ENCODE data around the gene MIEF2.
A peak's percentile ranks its signal among the peaks of the same experiment; 100 is the strongest.
"Not testable (repeated sequence)": the region's sequence is repeated elsewhere in the genome, so short reads cannot be mapped to it uniquely, and the experiment has no call there.

Gene MIEF2

DNA sequence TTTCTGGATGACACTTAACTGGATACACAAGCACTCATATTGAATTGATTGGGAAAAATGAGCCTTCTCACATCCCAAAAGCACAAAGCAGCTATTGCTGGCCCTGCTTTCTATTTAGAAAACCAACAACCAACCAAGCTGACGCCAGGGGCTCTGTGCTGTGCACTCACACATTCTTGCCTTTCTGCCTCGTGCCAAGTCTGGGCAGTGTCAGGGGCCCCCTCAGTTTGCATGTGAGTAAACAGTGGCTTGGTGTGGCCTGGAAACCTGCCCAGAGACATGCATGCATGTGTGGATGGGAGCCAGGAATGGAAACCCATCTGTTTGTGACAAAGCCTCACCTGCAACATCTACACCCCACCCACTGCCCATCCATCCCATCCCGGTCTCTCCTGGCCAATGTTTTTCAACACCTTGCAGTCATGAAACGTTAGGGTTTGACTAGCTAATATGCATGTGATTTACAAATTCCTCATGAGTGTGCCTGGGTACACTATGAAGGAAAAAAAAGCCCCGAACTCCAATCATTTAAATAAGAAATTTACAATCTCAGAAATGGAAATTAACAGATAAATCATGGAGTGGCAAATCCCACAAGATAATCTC is 20.4 kb downstream of the MIEF2 start:
- TF ChIP-seq PAX5 (IDR thresholded peaks at IDR 0.05; ENCODE audit: insufficient read depth, low read length, severe bottlenecking), result no peak
- TF ChIP-seq POLR2AphosphoS5 (IDR thresholded peaks at IDR 0.05; ENCODE audit: low read depth, low read length), result no peak
- no peak for TF ChIP-seq SPI1 (IDR thresholded peaks at IDR 0.05; ENCODE audit: low read depth, low read length)
- TF ChIP-seq POLR2A (IDR thresholded peaks at IDR 0.05; ENCODE audit: low read depth, low read length), result no peak
- no peak for TF ChIP-seq POU2F2 (IDR thresholded peaks at IDR 0.05; ENCODE audit: low read depth, low read length)
- TF ChIP-seq TAF1 (IDR thresholded peaks at IDR 0.05; ENCODE audit: low read depth, low read length), result no peak
- FAIRE-seq (no peak), DNase-seq (ENCODE audit: insufficient read length, low spot score) (no peak)

- DNase-seq (ENCODE audit: insufficient read length, low spot score), result no peak
- TF ChIP-seq SPI1 (IDR thresholded peaks at IDR 0.05; ENCODE audit: low read depth, low read length) (no peak), PAX5 (IDR thresholded peaks at IDR 0.05; ENCODE audit: insufficient read depth, low read length, severe bottlenecking) (no peak), TAF1 (IDR thresholded peaks at IDR 0.05; ENCODE audit: low read depth, low read length) (no peak), POLR2AphosphoS5 (IDR thresholded peaks at IDR 0.05; ENCODE audit: low read depth, low read length) (no peak), POU2F2 (IDR thresholded peaks at IDR 0.05; ENCODE audit: low read depth, low read length) (no peak), POLR2A (IDR thresholded peaks at IDR 0.05; ENCODE audit: low read depth, low read length) (no peak)
- no peak for FAIRE-seq
Measured at GRCh38 chr17:18281788-18282187, 21.3 kb downstream of the MIEF2 start.

DNA sequence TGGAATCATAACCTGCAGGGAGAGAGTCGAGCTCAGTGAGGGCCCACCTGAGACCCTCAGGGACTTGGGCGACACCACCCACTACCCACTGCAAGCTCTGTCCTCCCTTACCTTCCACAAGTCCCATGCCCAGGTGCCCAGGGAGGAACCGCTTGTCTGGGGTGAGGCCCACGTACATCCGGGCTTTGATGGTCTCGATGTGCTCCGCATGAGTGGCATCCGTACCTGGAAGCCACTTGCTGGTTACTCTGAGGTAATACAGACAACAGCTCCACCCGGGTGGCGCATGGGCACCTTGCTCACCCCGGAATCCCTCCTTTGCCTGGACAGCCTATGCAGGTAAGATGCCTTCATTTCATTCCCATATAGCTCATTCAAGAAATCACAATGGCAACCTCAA is 24.8 kb downstream of the MIEF2 start:
- no peak for DNase-seq (ENCODE audit: insufficient read length, low spot score)
- FAIRE-seq, result no peak
- TF ChIP-seq TAF1 (IDR thresholded peaks at IDR 0.05; ENCODE audit: low read depth, low read length) (no peak), PAX5 (IDR thresholded peaks at IDR 0.05; ENCODE audit: insufficient read depth, low read length, severe bottlenecking) (no peak), POU2F2 (IDR thresholded peaks at IDR 0.05; ENCODE audit: low read depth, low read length) (no peak), SPI1 (IDR thresholded peaks at IDR 0.05; ENCODE audit: low read depth, low read length) (no peak), POLR2AphosphoS5 (IDR thresholded peaks at IDR 0.05; ENCODE audit: low read depth, low read length) (no peak), POLR2A (IDR thresholded peaks at IDR 0.05; ENCODE audit: low read depth, low read length) (no peak)

DNA sequence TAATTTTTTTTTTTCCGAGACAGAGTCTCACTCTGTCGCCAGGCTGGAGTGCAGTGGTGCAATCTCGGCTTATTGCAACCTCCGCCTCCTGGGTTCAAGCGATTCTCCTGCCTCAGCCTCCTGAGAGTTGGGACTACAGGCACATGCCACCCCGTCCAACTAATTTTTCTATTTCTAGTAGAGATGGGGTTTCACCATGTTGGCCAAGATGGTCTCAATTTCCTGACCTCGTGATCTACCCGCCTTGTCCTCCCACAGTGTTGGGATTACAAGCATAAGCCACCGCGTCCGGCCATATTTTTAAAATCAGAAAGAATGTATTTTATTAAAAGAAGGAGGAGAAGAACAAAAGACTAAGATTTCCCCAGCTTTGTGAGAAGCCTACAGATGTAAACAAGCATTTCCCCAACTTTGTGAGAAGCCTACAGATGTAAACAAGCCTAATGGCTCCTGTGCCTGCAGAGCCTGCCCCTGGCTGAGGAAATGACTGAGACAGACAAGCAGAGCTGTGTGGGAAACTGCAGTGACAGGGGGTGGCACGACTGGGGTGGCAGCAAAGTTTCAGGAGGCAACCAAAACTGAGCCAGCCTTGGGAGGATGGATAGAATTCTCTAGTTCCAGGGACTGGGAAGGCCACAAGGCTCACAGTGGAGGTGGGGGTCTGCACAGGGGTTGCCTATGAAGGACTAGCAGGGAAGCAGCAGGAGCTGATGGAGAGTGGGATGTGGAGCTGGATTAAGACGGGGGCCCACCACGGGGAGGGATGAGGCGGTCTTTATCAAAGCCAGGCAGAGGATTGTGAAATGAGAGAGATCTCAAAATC is 31.5 kb downstream of the MIEF2 start:
- FAIRE-seq, result no peak
- DNase-seq (ENCODE audit: insufficient read length, low spot score), result no peak
- no peak for TF ChIP-seq POLR2A (IDR thresholded peaks at IDR 0.05; ENCODE audit: low read depth, low read length)
- TF ChIP-seq POU2F2 (IDR thresholded peaks at IDR 0.05; ENCODE audit: low read depth, low read length), result no peak
- no peak for TF ChIP-seq SPI1 (IDR thresholded peaks at IDR 0.05; ENCODE audit: low read depth, low read length)
- TF ChIP-seq POLR2AphosphoS5 (IDR thresholded peaks at IDR 0.05; ENCODE audit: low read depth, low read length), result no peak
- no peak for TF ChIP-seq PAX5 (IDR thresholded peaks at IDR 0.05; ENCODE audit: insufficient read depth, low read length, severe bottlenecking)
- no peak for TF ChIP-seq TAF1 (IDR thresholded peaks at IDR 0.05; ENCODE audit: low read depth, low read length)

DNA sequence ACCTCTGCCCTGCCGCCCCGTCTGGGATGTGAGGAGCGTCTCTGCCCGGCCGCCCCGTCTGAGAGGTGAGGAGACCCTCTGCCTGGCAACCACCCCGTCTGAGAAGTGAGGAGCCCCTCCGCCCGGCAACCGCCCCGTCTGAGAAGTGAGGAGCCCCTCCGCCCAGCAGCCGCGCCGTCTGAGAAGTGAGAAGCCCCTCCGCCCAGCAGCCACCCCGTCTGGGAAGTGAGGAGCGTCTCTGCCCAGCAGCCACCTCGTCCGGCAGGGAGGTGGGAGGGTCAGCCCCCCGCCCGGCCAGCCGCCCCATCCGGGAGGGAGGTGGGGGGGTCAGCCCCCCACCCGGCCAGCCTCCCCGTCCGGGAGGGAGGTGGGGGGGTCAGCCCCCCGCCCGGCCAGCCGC is 37.6 kb downstream of the MIEF2 start:
- not testable (repeated sequence) for DNase-seq (ENCODE audit: insufficient read length, low spot score); FAIRE-seq

GRCh38 chr17:18300725-18301480 is 40.4 kb downstream of the MIEF2 start:
- TF ChIP-seq POU2F2 (IDR thresholded peaks at IDR 0.05; ENCODE audit: low read depth, low read length) (no peak), SPI1 (IDR thresholded peaks at IDR 0.05; ENCODE audit: low read depth, low read length) (no peak), TAF1 (IDR thresholded peaks at IDR 0.05; ENCODE audit: low read depth, low read length) (no peak), POLR2A (IDR thresholded peaks at IDR 0.05; ENCODE audit: low read depth, low read length) (no peak), PAX5 (IDR thresholded peaks at IDR 0.05; ENCODE audit: insufficient read depth, low read length, severe bottlenecking) (no peak), POLR2AphosphoS5 (IDR thresholded peaks at IDR 0.05; ENCODE audit: low read depth, low read length) (no peak)
- DNase-seq (ENCODE audit: insufficient read length, low spot score) (no peak), FAIRE-seq (no peak)

GRCh38 chr17:18303206-18303605 is 42.7 kb downstream of the MIEF2 start:
- not testable (repeated sequence) for FAIRE-seq

DNA sequence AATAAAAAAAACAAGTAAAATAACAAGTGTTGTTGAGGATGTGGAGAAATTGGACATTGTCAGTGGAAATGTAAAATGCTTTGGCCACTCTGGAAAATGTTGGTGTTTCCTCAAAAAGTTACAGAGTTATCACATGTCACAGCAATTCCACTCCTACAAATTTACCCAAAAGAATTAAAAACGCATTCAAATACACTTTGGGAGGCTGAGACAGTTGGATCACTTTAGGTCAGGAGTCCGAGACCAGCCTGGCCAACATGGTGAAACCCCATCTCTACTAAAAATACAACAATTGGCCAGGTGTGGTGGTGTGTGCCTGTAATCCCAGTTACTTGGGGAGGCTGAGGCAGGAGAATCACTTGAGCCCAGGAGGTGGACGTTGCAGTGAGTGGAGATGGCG is 48.7 kb downstream of the MIEF2 start:
- FAIRE-seq (no peak), DNase-seq (ENCODE audit: insufficient read length, low spot score) (no peak)

More at GRCh38 chr17:18303206-18303605, 42.7 kb downstream of the MIEF2 start:
- not testable (repeated sequence) for DNase-seq (ENCODE audit: insufficient read length, low spot score)

GRCh38 chr17:18314059-18314730 is 53.7 kb downstream of the MIEF2 start:
- DNase-seq (ENCODE audit: insufficient read length, low spot score), result no peak
- FAIRE-seq, result peak; percentile 35
- TF ChIP-seq POU2F2 (IDR thresholded peaks at IDR 0.05; ENCODE audit: low read depth, low read length), result no peak
- TF ChIP-seq POLR2AphosphoS5 (IDR thresholded peaks at IDR 0.05; ENCODE audit: low read depth, low read length), result no peak
- no peak for TF ChIP-seq PAX5 (IDR thresholded peaks at IDR 0.05; ENCODE audit: insufficient read depth, low read length, severe bottlenecking)
- TF ChIP-seq TAF1 (IDR thresholded peaks at IDR 0.05; ENCODE audit: low read depth, low read length), result no peak

More for the DNA sequence above, 48.7 kb downstream of the MIEF2 start:
- TF ChIP-seq PAX5 (IDR thresholded peaks at IDR 0.05; ENCODE audit: insufficient read depth, low read length, severe bottlenecking), result no peak
- TF ChIP-seq POLR2AphosphoS5 (IDR thresholded peaks at IDR 0.05; ENCODE audit: low read depth, low read length), result no peak
- TF ChIP-seq POU2F2 (IDR thresholded peaks at IDR 0.05; ENCODE audit: low read depth, low read length), result no peak
- TF ChIP-seq TAF1 (IDR thresholded peaks at IDR 0.05; ENCODE audit: low read depth, low read length), result no peak
- TF ChIP-seq POLR2A (IDR thresholded peaks at IDR 0.05; ENCODE audit: low read depth, low read length), result no peak
- TF ChIP-seq SPI1 (IDR thresholded peaks at IDR 0.05; ENCODE audit: low read depth, low read length), result no peak
